MM.1S (cell line): ENCODE data around the gene ARL3.
A peak's percentile ranks its signal among the peaks of the same experiment; 100 is the strongest.

ENCODE experiments used
- DNase-seq: peaks from one replicate; pipeline ENCODE4 v3.0.0-alpha.2; 2015
- H2AFZ ChIP-seq: fragments of 300-600 bp; sonication (generic); 2 replicates; pipeline ENCODE4 v1.6.0; 2016; ENCODE audit warnings: antibody characterized with exemption, low read length
- H3F3A ChIP-seq: fragments of 300-600 bp; sonication (generic); 2 replicates; pipeline ENCODE4 v1.6.1; 2016; ENCODE audit warnings: mild to moderate bottlenecking, antibody characterized with exemption, low read length, moderate library complexity, mixed read lengths; ENCODE audit not compliant: insufficient read depth
- H3K27ac ChIP-seq: fragments of 300-600 bp; sonication (generic); 2 replicates; pipeline ENCODE4 v1.5.1; 2016; ENCODE audit warnings: mild to moderate bottlenecking, low read length
- H3K27me3 ChIP-seq: fragments of 300-600 bp; sonication (generic); replicated peaks from 2 replicates; pipeline ENCODE4 v1.6.0; 2016; ENCODE audit warnings: low read length; ENCODE audit not compliant: insufficient read depth
- H3K36me3 ChIP-seq: fragments of 300-600 bp; sonication (generic); replicated peaks from 2 replicates; pipeline ENCODE4 v1.6.1; 2016; ENCODE audit warnings: mild to moderate bottlenecking, low read length, mixed read lengths; ENCODE audit not compliant: insufficient read depth
- H3K4me1 ChIP-seq: fragments of 300-600 bp; sonication (generic); 2 replicates; pipeline ENCODE4 v1.6.1; 2016; ENCODE audit warnings: low read length, mixed read lengths
- H3K4me2 ChIP-seq: fragments of 300-600 bp; sonication (generic); 2 replicates; pipeline ENCODE4 v1.6.0; 2016; ENCODE audit warnings: low read depth, low read length
- H3K4me3 ChIP-seq: fragments of 300-600 bp; sonication (generic); 2 replicates; pipeline ENCODE4 v1.5.1; 2016; ENCODE audit warnings: low read length, mixed read lengths
- H3K79me2 ChIP-seq: fragments of 300-600 bp; sonication (generic); 2 replicates; pipeline ENCODE4 v1.6.1; 2016; ENCODE audit warnings: mixed run types, low read length, mixed read lengths
- H3K9ac ChIP-seq: fragments of 300-600 bp; sonication (generic); 2 replicates; pipeline ENCODE4 v1.6.1; 2016; ENCODE audit warnings: low read length, mixed read lengths
- H3K9me2 ChIP-seq: fragments of 300-600 bp; sonication (generic); replicated peaks from 2 replicates; pipeline ENCODE4 v1.6.1; 2016; ENCODE audit warnings: mild to moderate bottlenecking, low read length, mixed read lengths; ENCODE audit not compliant: insufficient read depth
- H3K9me3 ChIP-seq: fragments of 300-600 bp; sonication (generic); replicated peaks from 2 replicates; pipeline ENCODE4 v1.6.1; 2016; ENCODE audit warnings: mild to moderate bottlenecking, low read length, mixed read lengths; ENCODE audit not compliant: insufficient read depth
- H4K20me1 ChIP-seq: fragments of 300-600 bp; sonication (generic); 2 replicates; pipeline ENCODE4 v1.6.1; 2016; ENCODE audit warnings: mild to moderate bottlenecking, low read length, moderate library complexity, mixed read lengths; ENCODE audit not compliant: insufficient read depth
- EZH2 ChIP-seq: fragments of 300-600 bp; sonication (generic); optimal IDR thresholded peaks from 2 replicates; pipeline ENCODE3; 2017; ENCODE audit warnings: low read depth, mild to moderate bottlenecking, antibody characterized with exemption, low read length, mixed read lengths
- EZH2phosphoT487 ChIP-seq: fragments of 300-600 bp; sonication (generic); IDR thresholded peaks from 2 replicates; pipeline ENCODE4 v1.6.1; 2018; ENCODE audit warnings: antibody characterized with exemption, low read length
- TF ChIP-seq, protein P1 (sequence below): fragments of 300-600 bp; sonication (generic); IDR thresholded peaks from 2 replicates; pipeline ENCODE4 v1.5.1; 2016; ENCODE audit warnings: antibody characterized with exemption, low read length, mixed read lengths

ARL3 gene

DNA sequence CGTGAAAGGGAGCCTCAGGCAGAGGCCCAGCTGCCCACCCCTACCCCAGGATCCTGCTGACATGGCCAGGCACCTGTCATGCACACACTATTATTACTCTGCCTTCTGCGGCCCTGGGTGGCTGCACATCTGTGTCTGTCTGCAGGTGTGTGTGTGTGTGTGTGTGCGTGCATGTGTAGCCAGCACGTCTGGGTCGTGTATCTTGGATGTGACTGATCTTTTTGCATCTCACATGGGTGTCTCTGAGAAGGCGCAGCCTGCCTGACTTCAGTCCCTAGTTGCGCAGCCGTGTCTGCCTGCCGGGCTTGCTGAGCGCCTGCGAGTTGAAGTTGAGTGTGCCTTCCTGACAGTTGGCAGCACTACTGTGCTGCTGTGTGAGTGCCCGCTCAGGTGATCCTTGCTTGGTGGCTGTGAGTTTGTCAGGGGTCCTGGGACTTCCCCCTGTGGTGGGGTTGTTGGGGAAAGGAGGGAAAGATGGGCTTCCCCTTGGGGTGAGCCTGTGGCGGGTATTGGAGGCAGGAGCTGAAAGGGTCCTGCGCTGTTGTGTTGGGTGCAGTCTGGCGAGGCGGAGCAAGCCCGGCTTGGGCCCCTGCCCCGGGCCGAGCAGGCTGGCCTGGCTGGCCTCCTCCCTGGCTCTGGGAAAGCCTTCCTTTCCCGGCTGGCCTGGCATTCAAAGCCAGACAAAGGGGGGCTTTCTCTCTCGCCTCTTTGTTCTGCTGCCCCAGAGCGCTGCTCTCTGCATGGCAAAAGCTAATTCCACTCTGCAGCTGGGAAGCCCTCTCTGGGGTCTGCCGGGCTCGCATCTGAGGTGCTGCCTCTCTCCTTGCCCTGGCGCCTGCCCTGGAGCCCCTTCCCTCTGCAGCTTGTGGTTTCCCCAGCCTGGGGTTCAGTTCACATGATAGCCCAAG is 65.1 kb downstream of the ARL3 start:
- Histone ChIP-seq H3K9ac (no peak overlapping the region), H3K9me2 (no peaks in the 10 kb centered on the region), H3K4me1 (peaks cover 57% of the 10 kb centered on the region), H3K36me3 (no peaks in the 10 kb centered on the region), H3K4me3 (no peak overlapping the region), H2AFZ (no peak overlapping the region), H4K20me1 (peaks cover 35% of the 10 kb centered on the region), H3K9me3 (no peaks in the 10 kb centered on the region), H3K27ac (no peak overlapping the region), H3K27me3 (no peaks in the 10 kb centered on the region), H3K79me2 (peaks cover 100% of the 10 kb centered on the region), H3K4me2 (0 out of 2 replicates have a peak overlapping the region, but pooled peaks have one; percentile 4), H3F3A (peaks cover 19% of the 10 kb centered on the region)
- TF ChIP-seq, protein P1, sequence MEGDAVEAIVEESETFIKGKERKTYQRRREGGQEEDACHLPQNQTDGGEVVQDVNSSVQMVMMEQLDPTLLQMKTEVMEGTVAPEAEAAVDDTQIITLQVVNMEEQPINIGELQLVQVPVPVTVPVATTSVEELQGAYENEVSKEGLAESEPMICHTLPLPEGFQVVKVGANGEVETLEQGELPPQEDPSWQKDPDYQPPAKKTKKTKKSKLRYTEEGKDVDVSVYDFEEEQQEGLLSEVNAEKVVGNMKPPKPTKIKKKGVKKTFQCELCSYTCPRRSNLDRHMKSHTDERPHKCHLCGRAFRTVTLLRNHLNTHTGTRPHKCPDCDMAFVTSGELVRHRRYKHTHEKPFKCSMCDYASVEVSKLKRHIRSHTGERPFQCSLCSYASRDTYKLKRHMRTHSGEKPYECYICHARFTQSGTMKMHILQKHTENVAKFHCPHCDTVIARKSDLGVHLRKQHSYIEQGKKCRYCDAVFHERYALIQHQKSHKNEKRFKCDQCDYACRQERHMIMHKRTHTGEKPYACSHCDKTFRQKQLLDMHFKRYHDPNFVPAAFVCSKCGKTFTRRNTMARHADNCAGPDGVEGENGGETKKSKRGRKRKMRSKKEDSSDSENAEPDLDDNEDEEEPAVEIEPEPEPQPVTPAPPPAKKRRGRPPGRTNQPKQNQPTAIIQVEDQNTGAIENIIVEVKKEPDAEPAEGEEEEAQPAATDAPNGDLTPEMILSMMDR: no peak
- TF ChIP-seq EZH2 (no peak), EZH2phosphoT487 (no peak)
- peak; percentile 4 for DNase-seq

DNA sequence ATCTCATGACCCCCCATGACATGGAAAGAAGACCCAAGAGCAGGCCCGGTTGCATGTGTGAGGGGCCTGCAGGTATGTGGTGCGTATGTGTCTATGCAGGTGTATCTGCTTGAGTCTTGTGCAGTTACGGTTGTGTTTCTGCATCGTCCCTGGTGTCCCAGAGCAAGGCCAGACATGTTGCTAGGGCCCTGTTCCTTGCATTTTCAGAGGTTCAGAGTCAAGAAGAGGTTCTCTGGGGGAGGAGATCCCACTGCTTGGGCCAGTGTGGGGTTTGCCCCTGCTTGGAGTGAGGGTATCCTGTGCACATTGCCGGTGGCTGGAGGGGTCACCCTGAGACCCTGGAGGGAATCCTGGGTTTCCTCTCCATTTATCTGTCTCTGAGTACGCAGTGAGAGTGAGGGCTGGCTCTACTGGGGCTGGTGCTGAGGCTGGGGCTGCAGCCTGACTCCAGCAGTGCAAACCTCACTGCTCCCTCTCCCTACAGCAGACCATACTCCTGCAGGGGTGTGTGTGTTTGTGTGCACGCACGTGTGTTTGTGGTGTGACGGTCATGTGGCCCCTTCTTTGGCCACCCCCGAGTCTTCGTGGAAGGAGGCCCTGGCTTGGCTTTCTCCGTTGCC is 65.8 kb downstream of the ARL3 start:
- H3K4me2 ChIP-seq: peak overlapping the region; percentile 85; the same call in 1 of the 2 replicates

DNA sequence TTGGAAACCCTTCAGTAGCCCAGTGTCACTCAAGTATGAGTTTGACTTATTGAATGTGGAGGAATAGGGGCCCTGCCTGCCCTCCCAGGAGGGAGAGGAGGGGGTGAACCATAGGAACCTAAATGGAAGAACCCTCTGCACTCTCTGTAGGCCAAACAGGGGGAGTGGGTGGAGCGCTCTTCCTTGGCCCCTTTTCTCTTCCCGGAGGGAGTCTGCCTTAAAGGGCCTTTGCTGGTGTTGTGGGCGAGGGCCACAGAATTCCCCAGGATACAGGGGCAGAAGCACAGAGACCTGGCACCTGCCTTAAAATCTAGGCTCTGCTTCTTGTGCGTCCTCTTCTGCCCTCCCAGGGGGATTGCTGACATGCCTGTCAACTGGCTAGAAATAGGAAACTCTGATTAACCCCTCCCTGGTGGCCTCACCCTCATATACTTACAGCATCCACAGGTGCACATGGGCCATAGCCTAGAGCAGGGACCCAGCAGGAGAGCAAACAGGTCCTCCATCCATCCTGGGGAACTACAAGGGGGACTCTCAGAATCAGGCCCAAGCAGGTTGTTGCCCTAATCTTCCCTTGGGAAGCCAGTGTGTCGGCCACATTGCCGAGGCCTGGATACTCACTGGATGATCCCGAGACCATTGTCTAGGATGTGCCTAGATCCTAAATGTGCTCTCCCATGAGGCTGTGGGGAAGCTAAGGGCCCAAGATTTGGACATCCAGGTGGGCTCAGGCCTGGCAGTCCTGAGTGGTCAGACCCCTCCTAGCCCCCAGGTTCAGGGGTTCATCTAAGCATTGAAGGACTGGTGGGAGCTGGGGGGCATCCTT is 66.5 kb downstream of the ARL3 start:
- peak overlapping the region; percentile 94 for H3K4me3 ChIP-seq
- no peaks in the 10 kb centered on the region for H3K9me2 ChIP-seq
- H3K4me1 ChIP-seq: peaks cover 57% of the 10 kb centered on the region
- peak overlapping the region; percentile 85; the same call in 1 of the 2 replicates for H3K4me2 ChIP-seq
- H3K9ac ChIP-seq: no peak overlapping the region; the same call in 1 of the 2 replicates
- H3K36me3 ChIP-seq: no peaks in the 10 kb centered on the region
- H3K27ac ChIP-seq: peak overlapping the region; percentile 94; the same call in 1 of the 2 replicates
- TF ChIP-seq, protein P1: no peak
- TF ChIP-seq EZH2: no peak
- no peak for TF ChIP-seq EZH2phosphoT487
- H3K79me2 ChIP-seq: peaks cover 90% of the 10 kb centered on the region
- H2AFZ ChIP-seq: no peak overlapping the region
- H3K9me3 ChIP-seq: no peaks in the 10 kb centered on the region
- H3K27me3 ChIP-seq: no peaks in the 10 kb centered on the region
- DNase-seq: peak; percentile 5
- peaks cover 28% of the 10 kb centered on the region for H3F3A ChIP-seq
- H4K20me1 ChIP-seq: peaks cover 32% of the 10 kb centered on the region

More for the DNA sequence above, 65.8 kb downstream of the ARL3 start:
- H2AFZ ChIP-seq: no peak overlapping the region
- H3K36me3 ChIP-seq: no peaks in the 10 kb centered on the region
- H3K4me1 ChIP-seq: peaks cover 57% of the 10 kb centered on the region
- no peak for DNase-seq
- H3K4me3 ChIP-seq: no peak overlapping the region
- peaks cover 94% of the 10 kb centered on the region for H3K79me2 ChIP-seq
- no peaks in the 10 kb centered on the region for H3K9me2 ChIP-seq
- TF ChIP-seq, protein P1: no peak
- TF ChIP-seq EZH2phosphoT487 (no peak), EZH2 (no peak)
- no peaks in the 10 kb centered on the region for H3K9me3 ChIP-seq
- H3K27me3 ChIP-seq: no peaks in the 10 kb centered on the region
- H3K9ac ChIP-seq: no peak overlapping the region
- H4K20me1 ChIP-seq: peaks cover 35% of the 10 kb centered on the region
- H3K27ac ChIP-seq: no peak overlapping the region
- peaks cover 22% of the 10 kb centered on the region for H3F3A ChIP-seq
